RPMI8226 (cell line): ENCODE measurements around the gene OCA2.
A peak's percentile ranks its signal among the peaks of the same experiment; 100 is the strongest.

ENCODE experiments used
- DNase-seq: peaks from one replicate; pipeline ENCODE4 v3.0.0-alpha.2; 2015

The OCA2 gene

DNA sequence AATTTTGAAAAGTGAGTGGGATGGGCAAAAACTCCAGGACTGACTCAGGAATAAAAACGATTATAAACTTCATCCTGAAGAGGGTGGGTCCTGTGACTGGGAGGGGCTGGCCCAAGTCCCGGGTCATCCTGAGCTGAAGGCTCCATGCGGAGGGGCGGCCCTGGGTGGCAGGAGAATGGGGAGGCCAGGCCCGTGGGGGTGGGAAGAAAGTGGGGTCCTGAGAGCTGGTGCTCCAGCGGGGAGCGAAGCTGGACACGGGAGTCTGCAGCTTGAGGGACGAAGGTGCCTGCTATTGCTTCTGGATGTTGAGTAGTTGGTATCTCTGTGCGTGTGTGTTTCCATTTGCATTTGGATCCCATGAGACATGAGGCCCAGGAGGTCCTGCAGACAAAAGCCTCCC is 4.7 kb upstream of the OCA2 start:
- no peak for DNase-seq

DNA sequence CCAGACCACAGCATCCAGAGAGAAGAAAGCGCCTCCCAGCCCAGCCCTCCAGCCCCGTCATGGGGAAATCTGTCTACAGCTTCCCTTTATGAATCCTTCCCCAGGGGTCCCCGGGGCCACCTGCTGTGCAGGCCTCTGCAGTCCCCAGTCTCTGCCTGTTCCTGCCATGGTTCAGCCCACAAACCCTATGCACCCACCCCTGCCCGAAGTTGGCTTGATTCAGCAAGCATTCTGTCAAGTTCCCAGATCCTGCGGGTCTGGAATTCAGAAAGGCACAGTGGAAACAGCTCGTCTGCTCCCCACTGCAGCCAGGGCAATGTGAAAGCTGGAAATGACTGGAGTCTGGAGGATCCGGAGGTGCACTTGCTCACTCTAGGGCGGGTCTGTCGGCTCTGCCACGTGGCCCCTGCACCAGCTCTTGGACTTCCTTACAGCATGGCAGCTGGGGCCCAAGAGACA is 2.9 kb upstream of the OCA2 start:
- no peak for DNase-seq

DNA sequence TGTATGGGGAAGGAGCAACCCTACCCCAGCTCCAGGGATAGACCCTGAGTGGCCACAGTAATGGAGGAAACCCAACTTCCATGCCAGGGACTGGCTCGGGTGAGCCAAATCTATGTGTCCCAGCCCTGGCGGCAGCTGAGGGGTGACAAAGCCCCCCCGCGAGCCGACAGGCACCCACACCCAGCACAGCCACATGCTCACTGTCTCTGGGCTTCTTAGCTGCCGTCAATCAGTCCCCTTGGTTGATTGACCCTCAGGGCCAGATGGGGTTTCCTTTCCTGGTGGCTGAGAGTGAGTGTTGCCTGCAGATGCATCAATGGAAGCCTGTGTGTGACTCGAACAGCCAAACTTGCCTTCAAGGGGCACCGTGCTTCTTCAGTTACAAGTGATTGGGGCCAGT is 2.1 kb upstream of the OCA2 start:
- no peak for DNase-seq

DNA sequence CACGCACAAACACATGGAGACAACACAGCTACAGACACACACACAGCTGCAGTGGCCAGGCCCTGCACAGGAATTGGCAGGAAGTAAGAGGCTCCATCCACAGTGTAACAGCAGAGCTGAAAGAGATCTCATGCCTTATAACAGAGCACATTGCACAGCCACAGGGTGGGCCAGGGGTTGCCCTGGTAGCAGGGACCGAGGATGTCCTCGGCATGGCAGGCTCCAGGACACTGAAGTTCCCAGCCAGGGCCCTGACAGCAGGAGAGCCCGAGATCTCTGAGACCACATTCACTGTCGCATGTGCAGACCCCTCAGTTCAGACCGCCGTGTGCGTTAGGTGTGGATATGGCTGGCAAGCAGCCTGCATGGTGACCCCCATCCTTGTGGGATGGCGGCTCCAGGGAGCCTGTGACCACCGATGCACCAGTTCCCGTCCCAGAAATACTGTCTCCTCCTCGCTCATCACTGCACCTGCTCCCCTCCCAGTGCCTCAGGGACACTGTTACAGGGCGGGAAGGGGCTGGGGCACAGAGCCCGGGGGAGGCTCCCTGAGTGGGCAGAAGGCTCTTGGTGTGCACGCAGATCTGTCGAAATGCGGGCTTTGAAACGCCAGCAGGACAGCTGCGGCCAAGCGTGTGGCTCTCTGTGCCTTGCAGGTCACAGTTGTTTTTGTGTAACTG is 1.5 kb upstream of the OCA2 start:
- no peak for DNase-seq

DNA sequence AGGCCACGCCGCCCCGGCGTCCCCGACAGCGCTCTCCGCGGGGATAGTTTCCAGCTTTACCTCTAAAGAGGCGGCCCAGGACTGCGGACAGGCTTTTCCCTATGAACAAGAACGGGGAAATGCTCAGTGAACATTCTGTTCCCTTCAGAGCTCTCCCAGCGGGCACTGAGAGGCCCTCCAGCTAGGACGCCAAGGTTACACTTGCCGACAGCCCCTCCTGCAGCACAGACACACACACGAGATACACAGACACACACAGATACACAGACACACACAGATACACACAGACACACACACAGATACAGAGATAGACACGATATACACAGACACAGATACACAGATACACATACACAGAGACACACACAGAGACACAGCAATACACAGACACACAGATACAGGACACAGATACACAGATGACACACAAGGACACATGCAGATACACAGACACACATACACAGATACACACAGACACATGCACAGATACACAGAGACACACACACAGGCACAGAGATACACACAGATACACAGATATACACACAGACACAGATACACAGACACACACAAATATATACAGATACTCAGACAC is 533 bp upstream of the OCA2 start:
- no peak for DNase-seq

DNA sequence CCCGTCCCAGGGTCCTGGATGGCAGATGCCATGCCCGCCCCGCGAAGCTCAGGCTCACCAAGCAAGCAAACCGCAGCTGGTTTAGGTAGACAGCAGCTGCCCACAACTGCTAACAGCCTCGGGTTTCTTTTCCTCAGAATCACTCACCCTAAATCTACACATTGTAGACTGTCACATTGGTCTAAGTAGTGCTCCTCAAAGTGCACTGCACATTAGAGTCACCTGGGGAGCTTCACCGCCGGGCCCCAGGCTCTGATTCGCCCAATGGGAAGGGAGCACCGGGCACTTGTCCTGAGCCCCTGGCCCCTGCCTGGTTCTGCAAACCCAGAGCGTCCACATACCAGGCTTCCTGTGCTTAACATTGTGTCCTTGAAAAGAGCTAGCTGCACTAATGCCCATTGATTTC is 752 bp downstream of the OCA2 start:
- peak; percentile 15 for DNase-seq

DNA sequence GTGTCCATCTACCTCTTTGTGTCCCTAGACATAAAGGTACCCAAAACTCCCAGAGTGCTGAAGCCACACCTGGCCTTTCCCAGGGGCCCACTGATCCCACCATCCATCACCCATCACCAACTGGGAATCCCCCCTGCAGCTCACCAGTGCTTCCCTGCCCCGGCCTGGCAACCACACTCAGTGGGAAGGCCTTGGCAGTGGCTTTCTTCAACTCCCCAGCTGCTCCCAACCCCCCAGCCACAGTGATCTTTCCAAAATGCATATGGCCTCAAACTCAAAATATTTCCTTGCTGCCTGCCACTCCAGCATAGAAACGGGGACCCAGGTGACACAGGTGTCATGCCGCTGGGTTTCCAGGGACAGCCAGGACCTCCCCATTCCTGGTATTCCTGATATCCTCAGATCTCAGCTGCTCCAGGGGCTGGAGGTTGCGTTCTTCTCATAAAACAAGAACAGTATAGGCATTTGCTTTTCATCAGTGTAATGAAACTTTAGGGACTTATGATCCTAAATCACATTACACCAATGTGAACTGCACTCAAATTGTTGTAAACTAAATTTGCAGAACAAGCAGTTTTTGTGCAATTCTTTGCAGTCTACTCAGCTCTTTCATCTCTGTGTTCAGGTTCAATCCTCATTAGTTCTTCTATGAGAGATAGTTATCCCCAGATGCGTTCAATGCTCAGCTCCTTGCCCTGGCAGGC is 1.3 kb downstream of the OCA2 start:
- DNase-seq = no peak

DNA sequence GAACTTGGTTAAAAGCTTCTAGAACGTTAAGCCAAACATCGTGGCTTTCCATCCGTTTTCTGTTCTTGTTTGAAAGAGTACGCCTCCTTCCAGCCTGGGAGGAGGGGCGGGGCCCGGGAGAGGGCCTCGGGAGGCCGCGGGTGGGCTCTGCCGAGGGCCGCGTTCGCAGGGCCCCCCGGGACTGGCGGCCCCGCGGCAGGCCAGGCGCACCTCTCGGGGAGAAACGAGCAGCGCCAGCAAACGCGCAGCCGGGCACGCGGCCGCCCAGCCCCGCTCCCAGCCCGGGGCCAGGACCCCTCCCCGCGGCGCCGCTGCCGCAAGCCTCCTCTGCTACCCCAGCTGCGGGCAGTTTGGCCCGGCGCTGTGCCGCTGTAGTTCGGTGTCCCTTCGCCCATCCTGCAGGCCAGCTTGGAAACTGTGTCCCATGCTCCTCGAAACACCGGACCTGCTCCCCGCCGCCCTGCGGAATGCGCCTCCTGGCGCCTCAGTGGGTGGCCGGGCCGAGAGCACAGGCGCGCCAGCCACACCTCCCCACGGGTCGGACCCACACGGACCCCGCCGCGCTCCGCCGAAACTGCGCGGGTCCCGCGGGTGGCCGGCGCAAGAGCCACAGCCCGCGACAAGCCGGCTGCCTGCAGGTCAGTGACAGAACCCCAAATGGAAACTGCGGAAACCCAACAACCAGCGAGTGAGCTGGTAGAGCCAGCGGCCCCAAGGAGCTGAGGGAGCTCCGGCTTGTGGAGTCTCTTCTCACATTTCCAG is 2.3 kb downstream of the OCA2 start:
- no peak for DNase-seq

DNA sequence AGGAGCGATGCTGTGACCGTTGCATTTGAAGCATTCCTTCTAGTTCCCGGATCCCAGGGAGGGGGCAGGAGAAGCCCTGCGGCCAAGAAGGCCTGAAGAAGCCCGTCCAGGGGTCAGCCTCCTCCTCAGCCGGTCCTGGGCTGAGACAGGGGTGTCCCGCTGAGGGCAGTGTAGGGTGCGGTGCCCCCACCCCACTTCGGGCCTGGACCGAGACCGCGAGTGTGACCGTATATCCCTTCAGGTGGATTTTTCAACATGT is 2.8 kb downstream of the OCA2 start:
- DNase-seq = no peak

DNA sequence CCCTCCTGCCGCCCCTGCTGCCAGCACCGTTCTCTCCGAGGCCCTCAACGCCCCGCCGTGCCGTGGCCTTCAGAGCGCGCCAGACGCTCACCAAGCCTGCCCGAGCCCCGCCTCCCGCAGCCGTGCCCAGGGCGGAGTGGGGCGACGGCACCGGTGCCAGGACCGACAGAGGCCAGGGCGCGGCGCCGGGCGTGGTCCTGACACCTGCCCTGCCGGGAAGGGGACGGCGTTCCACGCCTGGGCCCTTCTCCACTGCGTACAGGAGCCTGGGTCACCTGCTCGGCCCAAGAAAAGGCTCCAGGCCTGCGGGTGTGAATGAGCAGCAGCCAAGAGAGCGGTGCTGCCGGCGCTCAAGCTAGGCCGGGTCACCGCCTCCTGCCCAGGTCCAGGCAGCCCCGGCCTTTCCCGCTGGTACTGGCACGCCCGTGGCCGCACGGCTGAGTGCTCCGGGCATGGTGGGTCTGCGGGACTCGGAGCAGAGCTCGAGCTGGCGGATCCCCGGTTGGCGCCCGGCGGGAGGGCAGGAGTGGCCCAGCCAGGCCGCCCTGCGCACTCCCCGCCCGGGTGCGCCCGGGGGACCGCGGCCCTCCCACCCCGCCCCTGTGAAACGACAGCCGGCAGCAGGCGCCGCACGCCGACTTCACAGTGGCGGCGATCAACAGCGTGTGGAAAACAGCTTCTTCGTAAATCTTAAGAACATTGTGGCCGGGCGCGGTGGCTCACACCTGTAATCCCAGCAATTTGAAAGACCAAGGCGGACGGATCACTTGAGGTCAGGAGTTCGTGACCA is 4.2 kb downstream of the OCA2 start:
- DNase-seq = no peak

DNA sequence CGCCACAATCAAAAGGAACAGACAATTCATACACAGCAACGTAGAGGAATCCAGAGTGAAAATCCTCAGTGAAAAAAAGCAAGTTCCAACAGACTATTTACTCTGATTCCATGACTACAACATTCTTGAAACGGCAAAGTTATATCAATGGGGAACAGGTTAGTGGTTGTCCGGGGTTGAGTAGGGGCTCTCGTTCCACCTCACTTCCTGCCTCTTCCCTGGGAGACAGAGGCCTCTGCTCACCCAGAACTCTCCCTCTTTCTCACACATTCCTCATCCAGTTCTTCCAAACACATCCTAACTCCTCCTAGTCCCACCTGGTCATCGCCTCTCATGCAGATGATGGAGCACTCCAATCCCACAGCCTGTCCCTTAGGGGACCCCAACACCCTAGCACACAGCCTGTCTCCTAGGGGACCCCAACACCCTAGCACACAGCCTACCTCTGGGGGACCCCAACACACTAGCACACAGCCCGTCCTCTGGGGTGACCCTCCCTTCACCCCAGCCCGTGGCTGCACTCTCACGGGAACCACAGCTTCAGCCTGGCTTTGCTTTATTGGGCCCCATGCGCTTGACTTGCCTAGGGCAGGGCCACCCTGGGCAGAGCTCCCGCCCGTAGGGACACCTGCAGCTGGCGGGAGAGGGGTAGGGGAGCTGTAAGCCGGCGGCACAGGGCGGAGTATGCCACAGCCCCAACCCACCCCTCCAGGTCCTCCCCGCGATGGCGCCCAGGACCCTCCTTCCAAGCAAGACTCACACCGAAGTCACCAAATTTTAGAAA is 5.2 kb downstream of the OCA2 start:
- no peak for DNase-seq

DNA sequence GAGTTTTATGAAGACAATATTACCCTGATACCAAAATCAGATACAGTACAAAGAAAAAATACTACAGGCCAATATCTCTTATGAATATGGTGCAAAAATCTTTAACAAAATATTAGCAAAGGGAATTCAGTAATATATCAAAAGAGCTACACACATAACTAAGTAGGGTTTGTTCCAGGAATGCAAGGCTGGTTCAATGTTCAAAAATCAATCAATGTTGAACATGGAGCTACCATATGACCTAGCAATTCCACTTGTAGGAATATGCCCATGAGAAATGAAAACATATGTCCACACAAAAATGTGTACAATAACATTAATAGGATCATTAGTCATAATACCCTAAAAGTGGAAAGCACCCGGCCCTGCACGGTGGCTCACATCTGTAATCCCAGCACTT is 7.8 kb downstream of the OCA2 start:
- no peak for DNase-seq

DNA sequence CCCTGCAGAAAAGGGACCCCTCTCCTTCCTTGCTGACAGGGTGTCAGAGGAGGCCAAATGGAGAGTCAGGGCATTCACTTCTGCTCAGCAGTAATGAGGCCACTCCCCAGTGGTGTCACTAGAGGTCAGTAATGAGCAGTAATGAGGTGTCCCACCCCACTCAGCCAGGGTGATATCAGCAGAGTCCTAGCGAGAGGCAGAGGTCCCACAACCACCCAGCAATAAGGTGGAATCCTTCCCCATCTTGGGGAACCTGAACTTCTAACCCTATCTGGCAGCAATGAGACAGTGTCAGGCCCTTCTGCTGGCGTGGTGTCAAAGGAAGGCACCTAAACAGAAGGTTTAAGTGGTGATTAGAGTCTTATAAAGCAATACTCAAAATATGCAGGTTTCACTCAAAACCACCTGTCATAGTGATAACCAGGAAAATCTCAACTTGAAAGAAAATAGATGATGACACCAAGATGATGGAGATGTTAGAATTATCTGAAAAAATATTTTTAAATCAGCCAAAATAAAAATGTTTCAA is 12.9 kb downstream of the OCA2 start:
- peak; percentile 64 for DNase-seq

DNA sequence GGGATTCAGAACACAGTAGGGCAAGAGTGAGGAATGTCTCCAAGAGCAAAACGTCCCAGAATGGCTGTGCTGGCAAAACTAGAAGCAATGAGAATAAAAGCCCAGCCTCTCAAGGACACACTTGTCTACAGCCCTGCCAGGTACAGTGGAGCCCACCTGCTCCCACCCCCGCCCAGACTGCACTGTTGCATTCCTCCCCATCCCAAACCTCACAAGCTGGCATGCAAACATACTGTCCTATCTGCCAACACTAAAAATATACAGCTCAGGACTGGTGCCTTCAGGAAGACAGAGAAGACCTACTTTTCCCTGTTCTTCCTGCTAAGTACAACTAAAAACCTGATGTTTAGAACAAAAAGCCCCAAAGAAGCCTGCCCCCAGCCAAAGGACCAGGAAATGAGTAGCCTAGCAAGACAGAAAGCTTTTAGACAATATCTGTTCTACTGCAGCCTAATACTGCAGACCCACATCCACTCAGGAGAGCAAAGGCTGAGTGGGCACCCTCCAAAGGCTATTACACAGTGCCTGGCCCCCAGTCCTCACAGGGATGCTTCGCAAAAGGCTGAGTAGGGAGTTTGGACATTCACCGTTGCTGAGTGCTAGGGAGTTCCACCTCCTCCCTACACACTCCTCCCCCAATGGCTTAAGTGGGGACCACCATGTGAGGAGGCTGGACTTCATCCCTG is 13.5 kb downstream of the OCA2 start:
- no peak for DNase-seq

DNA sequence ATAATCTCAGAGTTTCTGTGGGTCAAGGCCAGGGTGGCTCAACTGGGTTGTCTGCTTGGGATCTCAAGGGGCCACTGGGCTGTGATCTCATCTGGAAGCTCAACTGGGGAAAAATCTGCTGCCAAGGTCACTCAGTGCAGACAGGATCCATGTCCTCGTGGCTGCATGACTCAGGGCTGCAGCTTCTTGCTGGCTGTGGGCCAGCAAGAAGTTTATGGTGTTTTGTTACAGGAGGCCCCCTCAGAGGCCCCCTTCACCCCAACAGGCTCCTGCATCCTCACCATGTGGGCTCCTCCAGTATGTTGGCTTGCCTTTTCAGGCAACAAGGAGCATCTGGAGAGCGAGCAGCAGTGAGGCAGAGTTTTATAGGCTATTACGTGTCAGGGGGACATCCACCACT is 14.6 kb downstream of the OCA2 start:
- DNase-seq = no peak

DNA sequence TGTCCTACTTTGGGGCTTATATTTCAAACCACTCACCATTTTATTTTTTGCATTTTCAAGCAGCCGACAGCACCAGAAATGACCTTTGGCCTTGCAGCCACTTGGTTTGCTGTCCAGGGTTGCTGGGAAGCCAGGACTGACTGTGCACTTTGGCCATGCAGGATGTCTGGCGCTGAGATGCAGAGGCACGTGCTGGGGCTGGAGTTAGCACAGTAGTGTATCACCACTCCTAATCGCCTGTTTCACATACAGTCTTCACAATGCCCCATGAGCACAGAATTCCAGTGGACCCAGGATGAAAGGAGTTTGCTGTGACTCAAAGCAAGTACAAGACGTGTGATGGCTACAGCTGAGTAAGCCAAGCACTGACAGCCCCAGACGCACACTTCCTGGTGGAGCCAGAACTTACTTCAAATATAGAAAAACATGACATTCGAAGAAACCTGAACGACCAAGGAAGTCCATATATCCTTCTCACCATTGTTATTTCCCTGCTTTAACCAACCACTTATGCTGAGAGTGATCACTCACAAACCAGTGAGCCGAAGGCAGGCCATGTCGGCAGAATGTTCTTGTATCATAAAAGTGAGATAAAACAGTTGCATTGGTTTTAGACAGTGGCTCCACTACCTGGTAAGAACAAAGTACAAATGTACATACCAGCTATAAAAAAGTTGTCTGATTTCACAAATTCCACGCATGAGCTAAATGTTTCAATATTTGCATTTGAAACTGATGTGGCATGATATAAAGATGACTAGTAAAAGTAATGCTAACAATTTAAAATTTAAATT is 16.0 kb downstream of the OCA2 start:
- no peak for DNase-seq

DNA sequence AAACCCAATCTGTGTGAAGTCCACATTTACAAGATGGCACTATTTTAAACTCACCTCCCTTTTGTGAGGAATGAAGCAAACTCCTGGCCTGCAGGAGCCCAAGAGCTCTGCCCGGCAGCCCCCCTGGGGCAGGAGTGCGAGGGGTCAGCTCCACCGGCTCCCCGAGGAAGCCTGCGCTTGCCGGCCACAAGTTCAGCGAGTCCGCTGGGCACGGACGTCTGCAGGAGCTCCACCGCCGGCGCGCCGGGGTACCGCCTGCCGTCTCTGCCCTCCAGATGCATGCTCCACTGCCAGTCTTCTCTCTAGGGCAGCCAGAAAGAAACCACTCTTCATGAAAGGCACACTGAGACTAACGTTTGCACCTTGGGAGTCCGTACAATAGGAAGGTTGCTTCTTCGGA is 17.5 kb downstream of the OCA2 start:
- no peak for DNase-seq

DNA sequence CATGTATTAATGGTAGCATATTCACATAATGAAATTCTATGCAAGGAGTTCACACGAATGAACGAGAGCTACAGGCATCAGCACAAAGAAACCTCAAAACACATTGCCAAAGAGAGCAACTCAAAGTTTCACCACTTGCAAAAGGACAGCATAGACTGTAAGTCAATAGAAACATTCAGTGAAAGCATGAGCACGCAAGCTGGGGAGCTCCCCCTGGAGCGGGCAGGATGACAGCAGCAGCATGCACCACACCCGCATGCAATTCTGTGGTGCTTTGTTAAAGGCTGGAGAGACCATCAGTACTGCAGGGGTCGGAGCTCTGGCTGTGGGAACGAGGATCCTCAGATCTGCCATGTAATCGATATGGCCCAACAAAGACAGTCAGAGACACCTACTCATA is 18.7 kb downstream of the OCA2 start:
- no peak for DNase-seq

DNA sequence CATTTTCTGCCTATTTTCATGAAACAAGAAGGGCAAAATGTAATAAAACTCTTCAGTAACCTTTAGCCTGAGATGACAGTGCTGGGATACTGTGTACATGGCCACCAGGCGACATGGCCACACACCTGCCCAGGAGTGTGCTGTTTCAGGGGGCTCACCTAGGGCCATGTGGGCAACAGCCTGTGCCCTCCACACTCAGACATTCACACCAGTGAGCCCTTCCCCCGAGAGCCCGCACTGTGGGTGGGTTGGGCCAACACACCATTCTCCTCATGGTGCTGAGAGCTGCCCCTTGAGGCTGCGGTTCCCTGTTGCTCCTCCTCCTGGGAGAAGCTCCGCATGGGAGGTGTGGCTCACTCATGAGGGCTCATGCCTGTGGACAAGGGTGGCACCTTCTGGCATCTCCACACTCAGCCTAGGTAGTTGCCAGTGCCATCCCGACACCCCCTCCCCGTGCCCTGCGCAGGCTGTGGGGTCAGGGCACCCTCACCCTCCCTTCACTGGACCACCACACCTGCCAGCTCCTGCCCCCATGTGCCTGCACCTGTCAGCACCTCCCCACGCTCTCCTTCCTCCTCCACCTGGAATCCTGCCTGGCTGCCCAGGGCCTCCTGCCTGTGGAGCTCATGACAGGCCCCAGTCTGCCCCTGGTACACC is 19.7 kb downstream of the OCA2 start:
- no peak for DNase-seq

DNA sequence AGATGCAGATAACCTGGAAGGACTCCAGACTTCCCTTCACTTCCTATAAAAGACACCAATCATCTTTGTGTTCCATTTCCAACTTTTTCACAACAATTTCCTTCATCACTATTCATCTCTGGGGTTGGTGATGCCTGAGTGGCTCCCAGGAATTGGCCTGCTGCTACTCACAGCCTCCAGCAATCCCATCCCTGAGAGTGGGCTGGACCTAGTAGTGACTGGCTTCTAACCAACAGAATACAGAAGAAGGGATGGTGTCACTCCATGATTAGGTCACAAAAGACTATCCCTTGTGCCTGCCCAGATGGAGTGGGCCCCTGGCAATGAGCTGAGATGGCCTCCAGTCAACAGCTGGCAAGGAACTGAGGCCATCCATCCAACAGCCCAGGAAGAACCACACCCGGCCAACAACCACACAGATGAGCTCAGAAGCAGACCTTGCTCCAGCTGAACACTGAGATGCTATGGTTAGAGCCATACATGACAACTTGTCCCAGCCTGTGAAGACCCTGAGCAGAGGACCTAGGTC is 20.9 kb downstream of the OCA2 start:
- DNase-seq = no peak
